Heart left ventricle (tissue), 13 donors: ENCODE data around the gene OR8H3.

Experiments used
- POLR2A ChIP-seq, 2 donors: fragments of 450-650 bp; IDR thresholded peaks; one replicate each; pipeline ENCODE4 v1.6.1; 2017; ENCODE audit warnings: antibody characterized with exemption in 2 of 2, mild to moderate bottlenecking in 2 of 2, moderate library complexity in 2 of 2
- TF ChIP-seq, protein P1 (sequence below), 12 donors: fragments of 200-600 bp; sonication (generic) in 4 of 12; IDR thresholded peaks; one replicate each; pipeline versions ENCODE4 v1.5.0 to v1.8.0; 2018 to 2022; ENCODE audit warnings: antibody characterized with exemption in 12 of 12, mild to moderate bottlenecking in 5 of 12
- donor health status: ischemic (EF 13 %, LVEDD 7.1; RV severe dilation, severe dysfunction).
- donor health status: DM: no; HTN: yes; CAD: no.
- donor health status: DM: no; HTN: no; CAD: no.
- donor health status: ischemic (EF 25% LVEDD 6.9; RV normal size, moderate dysfunction).
- donor health status: ischemic (EF 25% LVEDD 5.7; RV mildly dilated, moderate dysfunction).
- donor health status: ischemic (EF 35%, LVEDD 5.7; RV mildly dilated, moderate dysfunction).
- donor health status: nonischemic (EF 11% LVEDD 7.7; RV severe dilation, severe dysfunction).
- donor health status: DM: yes; HTN: yes; CAD: no.
- donor health status: PGD.
- donor health status: ischemic (EF 29% LVEDD 5.4; RV normal size, mild dysfunction).
- donor health status: nonischemic (EF 23%, LVEDD 6.1; RV moderate dilation, normal function).

- TF ChIP-seq, protein P1, sequence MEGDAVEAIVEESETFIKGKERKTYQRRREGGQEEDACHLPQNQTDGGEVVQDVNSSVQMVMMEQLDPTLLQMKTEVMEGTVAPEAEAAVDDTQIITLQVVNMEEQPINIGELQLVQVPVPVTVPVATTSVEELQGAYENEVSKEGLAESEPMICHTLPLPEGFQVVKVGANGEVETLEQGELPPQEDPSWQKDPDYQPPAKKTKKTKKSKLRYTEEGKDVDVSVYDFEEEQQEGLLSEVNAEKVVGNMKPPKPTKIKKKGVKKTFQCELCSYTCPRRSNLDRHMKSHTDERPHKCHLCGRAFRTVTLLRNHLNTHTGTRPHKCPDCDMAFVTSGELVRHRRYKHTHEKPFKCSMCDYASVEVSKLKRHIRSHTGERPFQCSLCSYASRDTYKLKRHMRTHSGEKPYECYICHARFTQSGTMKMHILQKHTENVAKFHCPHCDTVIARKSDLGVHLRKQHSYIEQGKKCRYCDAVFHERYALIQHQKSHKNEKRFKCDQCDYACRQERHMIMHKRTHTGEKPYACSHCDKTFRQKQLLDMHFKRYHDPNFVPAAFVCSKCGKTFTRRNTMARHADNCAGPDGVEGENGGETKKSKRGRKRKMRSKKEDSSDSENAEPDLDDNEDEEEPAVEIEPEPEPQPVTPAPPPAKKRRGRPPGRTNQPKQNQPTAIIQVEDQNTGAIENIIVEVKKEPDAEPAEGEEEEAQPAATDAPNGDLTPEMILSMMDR (IDR thresholded peaks at IDR 0.05), result no peak
- TF ChIP-seq POLR2A (IDR thresholded peaks at IDR 0.05), result no peak
Measured at GRCh38 chr11:56103210-56103737, 18.9 kb upstream of the OR8H3 start, which contains the start of gene OR8H2.
